HG03378 (cell line): ENCODE measurements around the gene SCLY.
"Not testable (repeated sequence)": the region's sequence is repeated elsewhere in the genome, so short reads cannot be mapped to it uniquely, and the experiment has no call there.

ENCODE experiments used
- ATAC-seq: cut with Tn5 transposase; IDR thresholded peaks from one replicate; pipeline ENCODE4 v1.9.1; 2021; ENCODE audit warnings: mild to moderate bottlenecking, moderate library complexity; ENCODE audit not compliant: unreplicated experiment

The SCLY gene

DNA sequence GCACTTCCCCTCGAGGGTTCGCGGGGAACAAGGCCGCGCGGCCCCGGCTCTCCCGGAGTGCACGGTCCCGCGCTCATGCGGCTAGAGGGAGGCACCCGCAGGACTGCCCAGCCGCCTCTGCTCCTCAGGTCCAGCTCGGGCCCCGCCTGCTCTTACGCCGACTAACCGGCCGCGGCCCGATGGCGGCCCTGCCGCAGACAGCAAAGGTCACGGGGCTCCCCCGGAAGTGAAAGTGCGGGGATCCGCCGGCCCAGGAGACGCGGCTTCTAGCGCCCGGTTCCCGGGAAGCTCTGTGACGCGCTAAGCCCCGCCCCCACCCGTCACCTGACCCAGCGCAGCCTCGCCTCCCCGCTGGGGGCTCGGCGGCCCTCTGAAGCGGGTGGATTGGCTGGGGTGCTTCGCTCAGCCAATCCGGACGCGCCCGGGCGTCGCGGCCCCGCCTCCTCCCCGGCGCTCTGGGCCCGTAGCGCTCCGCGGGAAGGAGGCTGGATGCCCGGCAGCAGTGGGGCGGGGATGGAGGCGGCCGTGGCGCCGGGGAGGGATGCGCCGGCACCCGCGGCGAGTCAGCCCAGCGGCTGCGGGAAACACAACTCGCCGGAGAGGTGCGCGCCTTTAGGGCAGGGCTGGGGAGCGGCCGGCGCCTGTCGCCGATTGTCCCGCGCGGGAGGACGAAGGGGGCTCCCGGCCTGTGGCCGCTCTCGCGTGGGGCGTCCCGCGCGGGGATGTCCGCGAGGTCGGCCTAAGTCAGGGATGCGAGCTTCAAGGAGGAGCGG lies at the start of gene SCLY:
Gene SCLY (plus strand): TSS at position 460 of the 773 bp plus-strand sequence. CDS start 54 bp downstream, at position 514.
- peak; percentile 67 for ATAC-seq

GRCh38 chr2:238013806-238014205 lies 47.0 kb upstream of the SCLY start:
- ATAC-seq: no peak

GRCh38 chr2:238015705-238016104 lies 45.1 kb upstream of the SCLY start:
- ATAC-seq: no peak

DNA sequence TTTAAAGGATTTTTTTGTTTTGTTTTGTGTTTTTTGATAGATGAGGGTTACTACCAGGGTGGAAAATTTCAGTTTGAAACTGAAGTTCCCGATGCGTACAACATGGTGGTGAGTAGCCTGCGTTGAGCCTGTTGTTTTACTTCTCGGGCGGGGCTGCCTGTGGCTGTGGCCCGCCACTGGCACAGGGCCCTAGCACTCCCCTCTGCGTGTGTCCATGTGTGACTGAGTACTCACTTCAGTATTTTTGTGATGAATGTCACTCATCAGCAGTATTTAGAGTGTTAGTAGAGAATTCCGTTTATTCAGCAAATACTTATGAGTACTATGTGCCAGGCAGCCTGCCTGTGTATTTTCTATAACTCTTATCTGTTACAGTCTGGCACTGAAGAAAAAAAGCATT lies 44.3 kb upstream of the SCLY start:
- ATAC-seq: no peak

- ATAC-seq: no peak
Measured at GRCh38 chr2:238019962-238020361, 40.8 kb upstream of the SCLY start.

GRCh38 chr2:238020816-238021215 lies 40.0 kb upstream of the SCLY start:
- ATAC-seq: no peak

GRCh38 chr2:238021327-238021726 lies 39.5 kb upstream of the SCLY start:
- ATAC-seq: no peak

DNA sequence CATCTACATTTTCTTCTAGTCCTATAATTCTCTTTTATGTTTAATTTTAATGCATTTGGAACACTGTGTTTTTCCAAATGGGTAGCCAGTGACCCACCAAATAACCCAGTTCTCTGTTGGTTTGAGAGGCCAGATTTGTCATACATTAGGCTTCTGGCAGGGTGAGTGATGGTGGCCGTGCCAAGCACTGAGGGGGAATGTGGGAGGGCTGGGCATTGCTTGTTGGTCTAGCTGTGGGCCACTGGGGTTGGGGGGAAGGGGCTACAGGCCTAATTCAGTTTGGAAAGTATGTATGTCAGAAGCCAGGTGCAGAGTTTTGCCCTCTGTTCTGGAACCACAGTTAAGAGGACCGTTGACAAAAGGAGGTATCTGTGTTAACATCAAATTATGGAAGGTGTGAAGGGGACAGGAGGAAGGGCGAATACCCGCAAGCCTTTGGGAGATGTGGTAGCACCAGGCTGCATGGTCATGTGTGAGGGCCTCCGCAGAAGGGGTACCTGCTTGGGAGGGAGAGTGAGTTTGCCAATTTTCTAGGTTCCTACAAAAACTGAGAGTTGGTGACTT lies 38.1 kb upstream of the SCLY start:
- no peak for ATAC-seq

DNA sequence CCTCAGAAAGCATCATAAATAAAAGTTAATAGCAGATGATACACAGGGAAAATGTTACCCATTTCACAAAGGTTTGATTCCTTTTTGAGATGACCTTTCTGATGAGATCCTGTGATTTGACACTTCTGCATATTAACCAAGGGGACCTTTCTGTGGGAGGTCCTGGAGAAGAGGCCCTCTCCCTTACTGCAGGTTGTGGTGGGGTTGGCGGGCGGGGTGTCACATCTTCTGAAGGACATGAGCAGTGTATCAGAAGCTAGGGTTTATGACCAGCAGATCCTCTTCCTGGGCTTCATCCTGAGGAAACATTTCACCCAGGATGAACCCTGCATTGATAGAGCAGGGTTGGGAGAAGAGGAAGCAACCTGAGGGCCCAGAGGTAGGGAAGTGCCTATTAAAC lies 37.2 kb upstream of the SCLY start:
- no peak for ATAC-seq

DNA sequence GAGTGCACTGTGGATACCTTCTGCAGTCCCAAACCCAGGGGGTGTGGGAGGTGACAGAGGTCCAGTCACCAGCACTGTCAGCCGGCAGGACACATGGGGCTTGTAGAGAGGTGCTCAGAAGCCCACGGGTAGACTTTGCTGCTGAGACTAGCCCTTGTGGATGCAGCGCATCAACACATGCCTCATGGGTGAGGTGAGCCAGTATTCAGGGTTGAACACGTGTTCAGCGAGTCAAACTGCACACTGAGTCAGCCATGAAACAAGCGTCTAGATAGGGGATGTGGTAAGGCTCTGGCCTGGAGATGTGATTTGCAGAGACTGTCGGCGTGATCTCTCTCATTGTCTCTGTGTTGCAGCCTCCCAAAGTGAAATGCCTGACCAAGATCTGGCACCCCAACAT lies 35.8 kb upstream of the SCLY start:
- no peak for ATAC-seq

GRCh38 chr2:238025741-238026360 lies 35.0 kb upstream of the SCLY start:
- no peak for ATAC-seq

DNA sequence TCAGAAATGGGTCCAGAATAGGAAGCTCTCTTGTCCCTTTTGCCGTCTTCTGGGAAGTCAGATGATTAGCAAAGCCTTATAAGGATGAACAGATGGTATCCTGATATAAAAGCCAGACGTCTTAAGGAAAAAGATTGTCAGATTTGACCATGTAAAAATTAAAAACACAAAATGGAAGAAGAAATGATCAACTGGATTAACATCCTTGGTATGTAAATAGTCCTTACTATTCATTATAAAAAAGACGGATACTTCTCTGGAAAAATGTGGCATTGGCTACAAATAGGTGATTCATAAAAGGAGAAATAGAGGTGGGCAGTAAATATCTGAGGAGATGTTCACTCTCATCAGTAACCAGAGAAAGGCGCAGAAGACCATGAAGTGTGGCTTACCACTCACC lies 33.7 kb upstream of the SCLY start:
- ATAC-seq: no peak

DNA sequence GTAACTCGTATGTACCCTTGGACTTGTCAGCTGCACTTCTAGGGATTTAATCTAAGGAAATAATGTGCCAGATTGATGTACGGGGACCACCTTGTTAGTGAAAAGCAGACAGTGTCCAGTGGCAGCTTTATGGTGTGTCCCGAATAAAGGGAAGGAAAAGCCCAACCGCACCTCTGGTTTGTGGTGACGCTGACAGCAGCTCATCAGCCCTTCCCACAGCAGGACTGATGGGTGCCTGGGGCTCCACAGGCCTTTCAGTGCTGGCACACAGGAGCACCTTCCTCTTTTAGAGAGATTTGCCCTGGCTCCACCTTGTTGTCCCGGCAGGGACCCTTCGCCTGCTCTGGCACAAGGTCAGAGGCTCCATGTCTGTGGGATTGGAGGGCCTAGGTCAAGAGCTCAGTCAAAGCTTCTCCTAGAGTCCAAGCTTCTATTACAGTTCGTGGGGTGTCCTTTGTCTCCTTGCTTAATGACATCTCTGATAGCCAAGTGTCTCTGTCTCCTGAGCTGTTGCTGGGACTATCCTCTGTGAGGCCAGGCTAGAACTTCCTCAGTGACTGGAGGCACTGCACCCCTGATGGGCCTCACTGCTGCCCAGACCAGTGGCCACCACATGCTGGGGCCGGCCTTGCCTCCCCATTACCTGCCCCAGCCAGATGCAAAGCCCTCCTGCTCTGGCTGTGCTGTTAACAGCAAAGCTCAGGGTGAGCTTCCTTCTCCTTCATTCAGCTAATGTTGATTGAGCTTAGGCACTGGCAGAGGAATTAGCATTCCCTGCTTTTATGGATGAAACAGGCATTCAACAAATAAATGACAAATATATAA lies 33.0 kb upstream of the SCLY start:
- no peak for ATAC-seq

GRCh38 chr2:238029853-238030252 lies 30.9 kb upstream of the SCLY start:
- no peak for ATAC-seq

- no peak for ATAC-seq
Measured at GRCh38 chr2:238030422-238031155, 30.2 kb upstream of the SCLY start.

GRCh38 chr2:238031751-238032150 lies 29.1 kb upstream of the SCLY start:
- no peak for ATAC-seq

- no peak for ATAC-seq
Measured at GRCh38 chr2:238032755-238033337, 28.0 kb upstream of the SCLY start.

GRCh38 chr2:238033991-238034390 lies 26.8 kb upstream of the SCLY start:
- ATAC-seq: not testable (repeated sequence)

GRCh38 chr2:238038203-238038602 lies 22.6 kb upstream of the SCLY start:
- ATAC-seq: no peak

GRCh38 chr2:238039151-238039550 lies 21.6 kb upstream of the SCLY start:
- ATAC-seq: no peak
